Activated T-cell treated with anti-CD3 and anti-CD28 coated beads, Interleukin-2, amount 50 U/mL, for 24 hours (primary cell): Measurements from ENCODE around the gene TFB1M.
A peak's percentile ranks its signal among the peaks of the same experiment; 100 is the strongest.

Experiments
- DNase-seq: peaks from one replicate; pipeline ENCODE4 v3.0.0-alpha.2; 2020
- H3K27ac Mint-ChIP-seq: 2 replicates; pipeline ENCODE4 v1.8.0; 2020; ENCODE audit warnings: mild to moderate bottlenecking, mixed read lengths
- H3K27me3 Mint-ChIP-seq: 2 replicates; pipeline ENCODE4 v1.8.0; 2020; ENCODE audit warnings: mixed read lengths
- H3K36me3 Mint-ChIP-seq: 2 replicates; pipeline ENCODE4 v1.8.0; 2020; ENCODE audit warnings: low read depth, mixed read lengths
- H3K4me1 Mint-ChIP-seq: 2 replicates; pipeline ENCODE4 v1.8.0; 2020; ENCODE audit warnings: low read depth, mixed read lengths
- H3K4me3 Mint-ChIP-seq: 2 replicates; pipeline ENCODE4 v1.8.0; 2020; ENCODE audit warnings: mild to moderate bottlenecking, moderate library complexity, mixed read lengths
- H3K9me3 Mint-ChIP-seq: 2 replicates; pipeline ENCODE4 v1.8.0; 2020; ENCODE audit warnings: mixed read lengths

The TFB1M gene

DNA sequence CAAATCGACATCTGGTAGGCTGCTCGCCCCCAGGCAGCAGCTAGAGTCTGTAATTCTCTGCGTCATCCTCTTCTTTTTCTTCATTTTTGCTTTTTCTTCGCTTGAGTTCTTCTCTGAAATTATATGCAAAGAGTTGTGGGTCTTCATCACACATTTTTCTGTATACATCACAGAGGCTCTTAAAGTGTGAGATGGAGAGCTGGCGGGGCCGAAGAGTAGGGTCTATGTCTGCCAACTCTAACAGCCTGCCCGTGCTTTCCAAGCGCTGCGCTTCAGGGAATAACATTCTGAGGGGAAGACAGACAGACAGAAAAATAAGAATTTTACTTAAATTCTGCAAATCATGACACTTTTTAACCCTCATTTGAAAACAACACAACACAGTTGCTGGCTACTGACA is 56.5 kb downstream of the TFB1M start:
- peaks cover 21% of the 10 kb centered on the region for H3K4me1 Mint-ChIP-seq
- no peak overlapping the region for H3K27ac Mint-ChIP-seq
- peaks cover 99% of the 10 kb centered on the region for H3K36me3 Mint-ChIP-seq
- H3K4me3 Mint-ChIP-seq = no peak overlapping the region
- no peaks in the 10 kb centered on the region for H3K9me3 Mint-ChIP-seq
- DNase-seq = no peak
- no peaks in the 10 kb centered on the region for H3K27me3 Mint-ChIP-seq

- Mint-ChIP-seq H3K27me3 (no peaks in the 10 kb centered on the region), H3K9me3 (no peaks in the 10 kb centered on the region), H3K4me1 (peaks cover 15% of the 10 kb centered on the region), H3K27ac (no peak overlapping the region), H3K36me3 (peaks cover 99% of the 10 kb centered on the region), H3K4me3 (no peak overlapping the region)
- DNase-seq = no peak
Measured at GRCh38 chr6:155256122-155256795, 58.0 kb downstream of the TFB1M start.

- H3K4me3 Mint-ChIP-seq = no peak overlapping the region
- no peaks in the 10 kb centered on the region for H3K27me3 Mint-ChIP-seq
- H3K36me3 Mint-ChIP-seq = peaks cover 99% of the 10 kb centered on the region
- H3K27ac Mint-ChIP-seq = peak overlapping the region; percentile 85
- no peaks in the 10 kb centered on the region for H3K9me3 Mint-ChIP-seq
- H3K4me1 Mint-ChIP-seq = peaks cover 4% of the 10 kb centered on the region
- DNase-seq = no peak
Measured at GRCh38 chr6:155254139-155254538, 60.1 kb downstream of the TFB1M start.

DNA sequence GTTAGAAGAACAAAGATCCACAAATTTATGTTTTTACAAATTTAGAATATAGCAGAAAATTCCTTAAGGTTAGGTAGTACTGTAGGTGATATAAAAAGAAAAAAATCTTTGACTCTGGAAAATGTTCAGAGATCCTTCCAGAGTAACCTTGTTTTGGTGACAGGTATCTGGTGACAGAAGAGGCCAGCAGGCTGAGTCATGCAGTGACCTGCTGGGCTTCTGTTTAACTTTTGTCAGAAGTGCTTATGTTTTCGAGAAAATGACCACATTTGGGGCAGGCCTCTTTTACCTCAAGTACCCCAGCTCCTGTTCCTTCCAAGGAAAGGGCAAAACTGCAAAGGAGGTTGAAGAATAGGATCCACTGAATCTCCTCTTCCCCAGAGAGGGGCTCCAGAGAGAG is 60.9 kb downstream of the TFB1M start:
- Mint-ChIP-seq H3K4me1 (peaks cover 4% of the 10 kb centered on the region), H3K4me3 (no peak overlapping the region), H3K36me3 (peaks cover 99% of the 10 kb centered on the region), H3K27me3 (no peaks in the 10 kb centered on the region), H3K27ac (peak overlapping the region; percentile 85), H3K9me3 (no peaks in the 10 kb centered on the region)
- DNase-seq = no peak

DNA sequence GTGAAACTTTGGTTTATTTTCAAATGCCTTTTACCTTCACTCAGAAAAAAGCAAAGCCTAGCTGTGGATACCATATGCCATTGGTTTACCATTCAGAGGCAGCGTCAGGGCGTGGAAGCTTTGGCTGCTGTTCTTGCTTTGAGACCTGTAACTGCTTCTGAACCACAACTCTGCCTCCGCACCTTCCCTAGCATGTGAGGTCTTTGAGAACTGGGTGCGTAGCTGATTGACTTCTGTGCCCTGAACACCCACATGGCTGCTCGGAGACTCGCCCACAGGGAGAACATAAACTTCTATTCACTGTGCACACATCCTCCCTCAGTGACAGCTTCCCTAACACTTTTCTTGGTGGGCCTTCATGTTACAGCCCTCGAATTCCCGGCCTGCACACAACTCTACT is 61.7 kb downstream of the TFB1M start:
- no peak for DNase-seq
- H3K4me1 Mint-ChIP-seq = peaks cover 4% of the 10 kb centered on the region
- H3K36me3 Mint-ChIP-seq = peaks cover 98% of the 10 kb centered on the region
- H3K27ac Mint-ChIP-seq = peak overlapping the region; percentile 85
- H3K9me3 Mint-ChIP-seq = no peaks in the 10 kb centered on the region
- H3K4me3 Mint-ChIP-seq = no peak overlapping the region
- no peaks in the 10 kb centered on the region for H3K27me3 Mint-ChIP-seq

DNA sequence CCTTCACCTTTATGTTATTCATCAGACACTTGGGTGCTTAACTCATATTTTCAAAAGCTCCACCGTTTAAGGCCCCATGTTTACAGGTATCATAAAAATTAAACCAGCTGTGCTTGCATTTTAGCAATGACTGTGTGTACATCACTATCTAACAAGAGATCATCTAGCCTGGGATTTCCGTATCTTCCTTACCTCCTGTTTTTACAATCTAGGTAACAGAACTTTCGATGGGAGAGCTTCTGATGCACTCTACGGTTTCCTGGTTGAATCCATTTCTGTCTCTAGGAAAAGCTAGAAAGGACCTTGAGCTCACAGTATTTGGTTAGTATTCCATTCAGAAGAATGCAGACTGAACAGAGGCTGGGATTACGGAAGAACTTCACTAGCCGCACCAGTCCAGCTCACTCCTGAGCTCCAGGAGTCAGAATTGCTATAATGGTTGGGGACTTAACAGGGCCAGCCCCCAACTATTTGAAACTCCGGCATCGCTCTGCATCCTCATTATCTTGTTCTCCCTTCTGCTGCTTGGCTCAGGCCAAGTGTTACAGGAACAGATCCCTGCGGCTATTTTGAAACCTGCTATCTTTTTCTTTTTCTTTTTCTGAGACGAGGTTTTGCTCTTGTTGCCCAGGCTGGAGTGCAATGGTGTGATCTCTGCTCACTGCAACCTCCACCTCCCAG is 63.4 kb downstream of the TFB1M start:
- no peak overlapping the region for H3K4me3 Mint-ChIP-seq
- peak overlapping the region; percentile 67 for H3K27ac Mint-ChIP-seq
- H3K36me3 Mint-ChIP-seq = peaks cover 91% of the 10 kb centered on the region

GRCh38 chr6:155248008-155249001 is 66.0 kb downstream of the TFB1M start:
- Mint-ChIP-seq H3K4me1 (no peaks in the 10 kb centered on the region), H3K9me3 (no peaks in the 10 kb centered on the region), H3K27me3 (no peaks in the 10 kb centered on the region), H3K27ac (no peak overlapping the region), H3K36me3 (peaks cover 74% of the 10 kb centered on the region), H3K4me3 (no peak overlapping the region)
- DNase-seq = no peak

More for the DNA sequence above, 63.4 kb downstream of the TFB1M start:
- Mint-ChIP-seq H3K27me3 (no peaks in the 10 kb centered on the region), H3K4me1 (peaks cover 4% of the 10 kb centered on the region), H3K9me3 (no peaks in the 10 kb centered on the region)
- DNase-seq = no peak

DNA sequence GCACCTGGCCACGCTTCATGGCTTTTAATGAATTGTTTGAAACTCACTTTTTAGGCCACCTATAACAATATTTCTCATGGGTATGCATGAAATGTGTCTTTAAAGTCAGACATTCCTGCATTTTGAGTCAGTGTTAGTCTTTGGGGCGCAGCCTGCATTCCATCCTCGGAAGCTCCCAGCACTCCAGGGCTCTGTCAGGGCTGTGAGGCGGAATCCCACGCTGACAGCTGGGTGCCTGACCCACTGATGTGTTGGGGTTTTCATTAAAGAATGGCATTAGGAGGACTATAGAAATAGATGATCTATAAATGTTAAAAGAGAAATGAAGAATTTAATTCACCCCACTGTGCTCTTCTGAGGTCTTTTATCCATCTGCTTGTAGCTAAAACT is 66.7 kb downstream of the TFB1M start:
- Mint-ChIP-seq H3K9me3 (no peaks in the 10 kb centered on the region), H3K4me3 (no peak overlapping the region), H3K4me1 (no peaks in the 10 kb centered on the region), H3K36me3 (peaks cover 67% of the 10 kb centered on the region), H3K27me3 (no peaks in the 10 kb centered on the region), H3K27ac (no peak overlapping the region)
- no peak for DNase-seq

DNA sequence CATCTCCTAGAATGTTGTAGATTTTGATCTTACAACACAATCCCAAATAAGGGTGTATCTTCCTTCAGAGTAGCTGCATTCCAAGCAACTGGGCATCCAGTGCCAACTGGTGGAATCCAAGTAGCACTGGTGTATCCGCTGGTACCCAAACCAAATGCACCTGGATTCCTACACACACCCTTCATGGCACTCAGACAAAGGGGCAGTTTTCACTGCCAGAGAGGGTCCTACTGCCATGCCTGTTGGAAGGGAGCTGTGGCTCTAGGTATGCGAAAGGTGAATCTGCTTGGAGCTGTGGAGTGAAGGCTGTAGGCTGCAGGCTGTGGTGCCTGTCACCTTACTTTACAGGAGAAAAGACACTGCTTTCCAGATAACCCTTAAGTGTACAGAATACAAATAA is 67.5 kb downstream of the TFB1M start:
- peaks cover 64% of the 10 kb centered on the region for H3K36me3 Mint-ChIP-seq
- no peaks in the 10 kb centered on the region for H3K4me1 Mint-ChIP-seq
- no peak for DNase-seq
- H3K4me3 Mint-ChIP-seq = no peak overlapping the region
- H3K9me3 Mint-ChIP-seq = no peaks in the 10 kb centered on the region
- no peak overlapping the region for H3K27ac Mint-ChIP-seq
- no peaks in the 10 kb centered on the region for H3K27me3 Mint-ChIP-seq

- Mint-ChIP-seq H3K36me3 (peaks cover 55% of the 10 kb centered on the region), H3K4me1 (no peaks in the 10 kb centered on the region), H3K27ac (no peak overlapping the region), H3K27me3 (no peaks in the 10 kb centered on the region), H3K4me3 (no peak overlapping the region), H3K9me3 (no peaks in the 10 kb centered on the region)
- DNase-seq = no peak
Measured at GRCh38 chr6:155245831-155246230, 68.5 kb downstream of the TFB1M start.

DNA sequence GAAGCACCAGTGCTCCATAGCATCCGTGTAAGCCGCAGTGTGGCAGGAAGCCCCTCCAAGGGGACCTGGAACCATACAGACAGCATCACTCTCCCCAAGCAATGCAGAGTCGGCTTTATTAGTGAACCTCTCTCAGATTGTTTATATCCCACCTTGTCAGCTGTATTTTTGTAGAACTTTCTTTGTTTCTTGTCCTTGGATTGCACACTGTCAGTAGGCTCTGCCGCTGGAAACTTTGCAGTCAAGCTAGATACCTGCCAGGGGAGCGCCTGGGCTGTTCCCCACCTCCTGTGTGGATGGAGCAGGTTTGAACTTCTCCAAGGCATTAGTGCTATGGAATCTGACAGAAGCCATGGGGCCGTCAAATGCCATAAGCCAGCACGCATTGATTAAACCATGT is 69.1 kb downstream of the TFB1M start:
- DNase-seq = no peak
- H3K36me3 Mint-ChIP-seq = peaks cover 52% of the 10 kb centered on the region
- H3K9me3 Mint-ChIP-seq = no peaks in the 10 kb centered on the region
- no peak overlapping the region for H3K27ac Mint-ChIP-seq
- no peak overlapping the region for H3K4me3 Mint-ChIP-seq
- H3K27me3 Mint-ChIP-seq = no peaks in the 10 kb centered on the region
- H3K4me1 Mint-ChIP-seq = no peaks in the 10 kb centered on the region

- no peak for DNase-seq
- Mint-ChIP-seq H3K36me3 (peaks cover 47% of the 10 kb centered on the region), H3K27me3 (no peaks in the 10 kb centered on the region), H3K27ac (no peak overlapping the region), H3K4me1 (no peaks in the 10 kb centered on the region), H3K9me3 (no peaks in the 10 kb centered on the region), H3K4me3 (no peak overlapping the region)
Measured at GRCh38 chr6:155244434-155244833, 69.8 kb downstream of the TFB1M start.

GRCh38 chr6:155241966-155242365 is 72.3 kb downstream of the TFB1M start:
- peaks cover 28% of the 10 kb centered on the region for H3K36me3 Mint-ChIP-seq
- H3K4me1 Mint-ChIP-seq = no peaks in the 10 kb centered on the region
- H3K9me3 Mint-ChIP-seq = peaks cover 3% of the 10 kb centered on the region
- no peaks in the 10 kb centered on the region for H3K27me3 Mint-ChIP-seq
- H3K27ac Mint-ChIP-seq = no peak overlapping the region
- H3K4me3 Mint-ChIP-seq = no peak overlapping the region
- peak; percentile 6 for DNase-seq

DNA sequence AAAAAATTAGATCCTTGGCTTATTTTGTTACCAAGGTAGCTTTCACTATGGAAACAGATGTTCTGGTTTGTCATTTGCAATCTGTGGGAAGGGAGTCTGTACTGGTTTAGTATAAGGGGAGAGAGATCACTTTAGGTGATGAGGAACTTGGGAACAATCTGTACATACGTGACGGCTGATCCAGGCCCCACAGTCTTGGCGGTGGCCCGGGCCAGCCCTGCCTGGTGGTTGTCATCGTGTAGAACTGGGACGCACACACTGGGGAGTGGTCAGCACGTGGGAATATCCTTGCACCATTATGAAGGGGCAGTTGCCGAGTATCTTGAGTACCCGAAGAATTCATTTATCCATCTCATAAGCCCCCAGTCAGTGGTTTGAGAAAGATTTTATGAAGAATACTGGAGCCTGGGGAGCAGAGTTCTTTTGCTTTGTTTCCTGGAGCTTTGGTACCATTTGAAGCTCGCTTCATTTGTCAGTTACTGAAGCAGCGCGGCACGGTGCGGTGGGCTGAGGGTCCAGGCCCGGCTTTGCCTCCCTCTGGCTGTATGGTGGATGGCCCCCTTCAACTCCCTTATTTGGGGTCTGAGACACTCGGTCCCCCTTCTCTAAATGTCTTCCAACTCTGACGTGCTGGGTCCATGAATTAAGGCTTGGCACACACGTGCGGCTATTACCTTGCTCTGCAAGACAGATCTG is 73.2 kb downstream of the TFB1M start:
- H3K36me3 Mint-ChIP-seq = peaks cover 23% of the 10 kb centered on the region
- H3K27ac Mint-ChIP-seq = no peak overlapping the region
- H3K4me1 Mint-ChIP-seq = no peaks in the 10 kb centered on the region

More for the DNA sequence above, 73.2 kb downstream of the TFB1M start:
- no peak overlapping the region for H3K4me3 Mint-ChIP-seq
- H3K27me3 Mint-ChIP-seq = peaks cover under 1% of the 10 kb centered on the region
- H3K9me3 Mint-ChIP-seq = peaks cover 3% of the 10 kb centered on the region
- no peak for DNase-seq
